Left lung (tissue), 10 donors: Measurements from ENCODE around the gene SPDYE5. TPM values are rescaled to one million over a fixed set of nuclear protein-coding genes. Genes with fewer than 3 reads are reported as not detected.

Source experiments
- ATAC-seq: fragments of 200-7000 bp; cut with Tn5 transposase; one replicate; pipeline ENCODE4 v1.9.1; 2020; ENCODE audit warnings: moderate library complexity
- DNase-seq, 4 donors: peaks; one replicate each; pipeline ENCODE4 v3.0.0-alpha.2; 2013 to 2020
- H3K27ac ChIP-seq, 2 donors: fragments of 200-600 bp; sonication (generic) in 1 of 2; one replicate each; pipeline versions ENCODE4 v1.5.0 to v1.8.0; 2020 to 2021
- H3K27me3 ChIP-seq, 2 donors: fragments of 200-600 bp; sonication (generic) in 1 of 2; one replicate each; pipeline versions ENCODE4 v1.5.0 to v1.8.0; 2020 to 2021
- H3K36me3 ChIP-seq, 2 donors: fragments of 200-600 bp; sonication (generic) in 1 of 2; one replicate each; pipeline versions ENCODE4 v1.5.0 to v1.8.0; 2020 to 2021
- H3K4me1 ChIP-seq, 2 donors: fragments of 200-600 bp; one replicate each; pipeline ENCODE4 v1.8.0; 2021
- H3K4me3 ChIP-seq, 2 donors: fragments of 200-600 bp; sonication (generic) in 1 of 2; one replicate each; pipeline versions ENCODE4 v1.5.0 to v1.8.0; 2020 to 2021; ENCODE audit warnings: mild to moderate bottlenecking in 1 of 2
- H3K9me3 ChIP-seq, 2 donors: fragments of 200-600 bp; sonication (generic) in 1 of 2; one replicate each; pipeline versions ENCODE4 v1.5.0 to v1.8.0; 2020 to 2021
- CTCF ChIP-seq, 2 donors: fragments of 200-600 bp; sonication (generic) in 1 of 2; IDR thresholded peaks; one replicate each; pipeline versions ENCODE4 v1.5.0 to v1.8.0; 2021; ENCODE audit warnings: antibody characterized with exemption in 2 of 2
- intact Hi-C, 2 donors: fragments of 100-400 bp; cut with DNase I; formaldehyde crosslinking; loops; one replicate each; pipeline versions ENCODE4 v1.11.2 to v1.14.2; 2022
- polyA plus RNA-seq, 6 donors: library from polyadenylated mRNA; unstranded; fragments of 120-200 nt; gene quantifications; one replicate each; pipeline ENCODE4 v1.2.1, GENCODE V29; 2013; ENCODE audit not compliant: insufficient read length in 6 of 6
- total RNA-seq, 2 donors: library from RNA; stranded (reverse); fragmentation: NEBNext Ultra II Directional; extraction: Animal tissue kit (Norgen Biotek cat#: 25700); gene quantifications; one replicate each; pipeline ENCODE4 v1.2.1, GENCODE V29; 2021
- donor health status: DM: no; HTN: yes; CAD: no.
- donor health status: DM: no; HTN: no; CAD: no.

Gene SPDYE5
- total and polyA plus RNA-seq, 8 donors, result 3.8 to 8.2 (median 6.5) TPM; not detected in 2

GRCh38 chr7:75546237-75547015, 54.3 kb downstream of the SPDYE5 start:
- intact Hi-C loops, result no loop called here
- H3K36me3 ChIP-seq, result peaks cover 0 to 100% of the 10 kb centered on the region in 2 donors
- no peak for TF ChIP-seq CTCF (IDR thresholded peaks at IDR 0.05)
- no peak overlapping the region for H3K4me3 ChIP-seq
- no peak overlapping the region for H3K27ac ChIP-seq
- no peak for ATAC-seq
- no peaks in the 10 kb centered on the region for H3K9me3 ChIP-seq
- no peaks in the 10 kb centered on the region for H3K27me3 ChIP-seq
- H3K4me1 ChIP-seq, result no peaks in the 10 kb centered on the region
- DNase-seq, result no peak

Other genes starting within 250 kb of the SPDYE5 start
- gene TRIM73, start 96.7 kb upstream of the SPDYE5 start, total RNA-seq, result 1 to 10 TPM; 2.0 to 2.8 TPM
- gene TRIM73, start 96.7 kb upstream of the SPDYE5 start, polyA plus RNA-seq, result 1 to 10 TPM; 3.9 to 8.9 (median 6.2) TPM
- gene POM121C, start 6.0 kb upstream of the SPDYE5 start, total RNA-seq, result 10 to 100 TPM; 32.0 to 43.1 TPM
- gene POM121C, start 6.0 kb upstream of the SPDYE5 start, polyA plus RNA-seq, result 10 to 100 TPM; 67.9 to 82.9 (median 77.2) TPM
- 10 to 100 TPM; 83.8 to 84.2 TPM for gene HIP1, start 246.6 kb downstream of the SPDYE5 start, total RNA-seq
- 10 to 100 TPM; 41.9 to 51.1 (median 45.2) TPM for gene HIP1, start 246.6 kb downstream of the SPDYE5 start, polyA plus RNA-seq